K562 (cell line): ENCODE measurements around the gene ADIPOR2. TPM values are rescaled to one million over a fixed set of nuclear protein-coding genes. Genes with fewer than 3 reads are reported as not detected.

Experiments
- ARID3B ChIP-seq: fragments of 250-450 bp; sonication (Bioruptor Pico); IDR thresholded peaks from 2 replicates; pipeline ENCODE4 v1.4.0; 2020; ENCODE audit warnings: borderline replicate concordance
- CREB1 ChIP-seq, 2 experiments: sonication (generic) in 1 of 2; formaldehyde crosslinking in 1 of 2; IDR thresholded peaks; 2 replicates each; pipeline versions ENCODE4 v1.6.1 to v1.8.0; 2012 to 2022; ENCODE audit warnings: inconsistent platforms in 1 of 2, mild to moderate bottlenecking in 1 of 2, missing genetic modification reagents in 1 of 2, moderate library complexity in 1 of 2
- ETV5 ChIP-seq: sonication (generic); formaldehyde crosslinking; IDR thresholded peaks from 2 replicates; pipeline ENCODE4 v1.4.0; 2020; ENCODE audit warnings: low read depth, mild to moderate bottlenecking, missing genetic modification reagents
- ETV6 ChIP-seq, 3 experiments: fragments of 150-350 bp in 1 of 3; sonication (generic) in 1 of 3; formaldehyde crosslinking in 1 of 3; IDR thresholded peaks; 2 replicates each; pipeline versions ENCODE4 v1.6.1 to v1.8.0; 2014 to 2022; ENCODE audit warnings: borderline replicate concordance in 2 of 3, low read depth in 2 of 3, antibody characterized with exemption in 1 of 3, low read length in 1 of 3, mild to moderate bottlenecking in 1 of 3, missing genetic modification reagents in 1 of 3
- HDAC3 ChIP-seq: fragments of 450-650 bp; IDR thresholded peaks from 2 replicates; pipeline ENCODE4 v1.6.1; 2018; ENCODE audit warnings: borderline replicate concordance, mild to moderate bottlenecking, moderate library complexity; ENCODE audit not compliant: partially characterized antibody
- HNRNPL ChIP-seq: fragments of 200-400 bp; formaldehyde crosslinking; IDR thresholded peaks from 2 replicates; pipeline ENCODE4 v1.6.1; 2017; ENCODE audit warnings: low read depth, mild to moderate bottlenecking, low read length
- MAZ ChIP-seq, 2 experiments: fragments of 450-650 bp in 1 of 2; sonication (generic) in 1 of 2; formaldehyde crosslinking; IDR thresholded peaks in 1 of 2; conservative IDR thresholded peaks in 1 of 2; 2 replicates each; pipeline versions ENCODE4 v1.4.0 to v1.5.0; 2020; ENCODE audit warnings: mild to moderate bottlenecking in 1 of 2, missing genetic modification reagents in 1 of 2
- MYC ChIP-seq, 2 experiments: fragments of 250-450 bp in 1 of 2; sonication (Bioruptor Pico) in 1 of 2; IDR thresholded peaks; 2 replicates each; pipeline versions ENCODE4 v1.5.1 to v1.6.1; 2012 to 2021; ENCODE audit warnings: low read depth in 2 of 2, borderline replicate concordance in 1 of 2, improper control_type of control experiment in 1 of 2, low read length in 1 of 2, mild to moderate bottlenecking in 1 of 2, moderate library complexity in 1 of 2
- NCOA2 ChIP-seq, 2 experiments: fragments of 450-650 bp; IDR thresholded peaks; 2 replicates each; pipeline ENCODE4 v1.6.1; 2018; ENCODE audit warnings: mild to moderate bottlenecking in 2 of 2, moderate library complexity in 1 of 2; ENCODE audit not compliant: partially characterized antibody in 2 of 2
- POLR3A ChIP-seq: IDR thresholded peaks from 2 replicates; pipeline ENCODE4 v1.6.1; 2011; ENCODE audit warnings: borderline replicate concordance, mild to moderate bottlenecking, moderate library complexity; ENCODE audit not compliant: insufficient read length, insufficient read depth; ENCODE audit errors: extremely low read depth
- RBFOX2 ChIP-seq: fragments of 200-400 bp; formaldehyde crosslinking; IDR thresholded peaks from 2 replicates; pipeline ENCODE4 v1.6.1; 2017; ENCODE audit warnings: low read depth, mild to moderate bottlenecking, low read length, moderate library complexity
- SREBF2 ChIP-seq: sonication (generic); formaldehyde crosslinking; IDR thresholded peaks from 2 replicates; pipeline ENCODE4 v1.4.0; 2020; ENCODE audit warnings: mild to moderate bottlenecking, missing genetic modification reagents
- SRSF7 ChIP-seq: fragments of 200-400 bp; formaldehyde crosslinking; optimal IDR thresholded peaks from 2 replicates; pipeline ENCODE3; 2017; ENCODE audit warnings: mild to moderate bottlenecking, low read depth, low read length
- SUPT5H ChIP-seq: fragments of 450-650 bp; IDR thresholded peaks from 2 replicates; pipeline ENCODE4 v1.6.1; 2016
- THAP12 ChIP-seq: fragments of 250-450 bp; sonication (Bioruptor Pico); IDR thresholded peaks from 2 replicates; pipeline ENCODE4 v1.9.0; 2021; ENCODE audit warnings: mild to moderate bottlenecking, inconsistent platforms
- polyA plus RNA-seq, 8 experiments: library from polyadenylated mRNA; depleted of rRNA in 4 of 8; stranded (reverse) in 5 of 8; unstranded in 3 of 8; fragments of >200 nt; fragmentation: Nextera tagmentation in 2 of 8; fragmentation: Illumina TruSeq in 1 of 8; extraction: Ambion mirVana in 2 of 8; extraction: Trizol in 1 of 8; gene quantifications; 2 replicates each; pipeline versions ENCODE4 v1.2.1 to v1.2.3, GENCODE V29; 2011 to 2014; ENCODE audit warnings: inconsistent platforms in 1 of 8, missing spikeins in 1 of 8
- total RNA-seq, 7 experiments: library from RNA; depleted of rRNA in 6 of 7; stranded (reverse); fragments of >200 nt in 6 of 7; fragmentation: Illumina TruSeq in 2 of 7; extraction: Trizol in 2 of 7; gene quantifications; 2 replicates each; pipeline versions ENCODE4 v1.2.1 to v1.2.3, GENCODE V29; 2011 to 2021; ENCODE audit warnings: low replicate concordance in 1 of 7
- TF ChIP-seq, protein P1 (sequence below): IDR thresholded peaks from 2 replicates; pipeline ENCODE4 v1.6.1; 2014; ENCODE audit warnings: antibody characterized with exemption
- TF ChIP-seq, protein P2 (sequence below), 2 experiments: fragments of 450-650 bp; conservative IDR thresholded peaks; 2 replicates each; pipeline ENCODE4 v1.6.1; 2017; ENCODE audit warnings: mild to moderate bottlenecking in 2 of 2, moderate library complexity in 2 of 2

The ADIPOR2 gene
- total and polyA plus RNA-seq, 9 of the 15 experiments (the other 6 are each of a cell fraction or from before 2014, with no cell fraction given): 10.9 to 63.5 (median 46.0) TPM

DNA sequence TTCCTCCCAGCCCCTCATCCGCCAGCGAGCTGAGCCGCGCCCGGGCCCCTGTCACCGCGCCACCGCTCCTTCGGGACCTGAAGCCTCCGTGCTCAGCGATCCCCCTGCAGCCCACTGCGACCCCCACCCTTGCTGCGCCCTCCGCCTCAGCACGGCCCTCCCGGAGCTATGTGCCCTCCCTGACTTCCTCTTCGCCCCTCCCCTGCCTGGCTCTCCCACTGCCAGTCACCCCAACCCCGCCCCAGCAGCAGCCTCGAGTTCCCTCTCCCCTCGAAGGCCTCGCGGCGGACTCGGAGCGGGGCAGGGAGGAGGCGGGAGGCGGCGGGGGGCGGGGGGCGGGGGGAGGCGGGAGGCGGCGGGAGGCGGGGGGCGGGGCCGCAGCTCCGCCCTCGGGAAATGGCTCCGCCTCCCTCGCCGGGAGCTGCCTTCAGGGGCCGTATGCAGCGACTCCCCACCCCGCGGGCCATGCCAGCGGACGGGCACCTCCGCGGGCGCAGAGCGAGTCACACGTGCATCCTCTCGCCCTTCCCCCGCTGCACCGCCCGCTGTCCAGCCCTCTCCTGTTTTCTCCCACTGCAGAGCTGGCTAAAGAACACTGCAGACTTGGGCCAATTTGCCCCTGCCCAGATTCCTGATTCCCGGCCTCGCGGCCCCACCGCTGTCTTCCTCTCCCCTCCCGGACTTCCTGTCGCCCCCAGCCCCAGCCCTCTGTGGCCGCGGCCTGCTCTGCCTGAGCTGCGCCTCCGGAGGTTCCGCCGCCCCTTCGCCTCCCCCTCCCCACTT lies 29.1 kb upstream of the ADIPOR2 start (continued):
- TF ChIP-seq ARID3B (CRISPR knock-in tag) (no peak), CREB1 (IDR thresholded peaks at IDR 0.05) (0 out of 2 replicates have a peak, but pooled peaks have one; percentile 11), CREB1 (CRISPR knock-in tag; IDR thresholded peaks at IDR 0.05) (no peak), ETV6 (IDR thresholded peaks at IDR 0.05; ENCODE audit: borderline replicate concordance in 1 of 2, low read depth in 2 of 2, low read length in 1 of 2) (peak; percentile 98 to 99), ETV6 (CRISPR knock-in tag; IDR thresholded peaks at IDR 0.05; ENCODE audit: borderline replicate concordance) (no peak), MYC (IDR thresholded peaks at IDR 0.05; ENCODE audit: low read depth, low read length) (peak; percentile 81), MYC (CRISPR knock-in tag; IDR thresholded peaks at IDR 0.05; ENCODE audit: borderline replicate concordance, low read depth) (no peak), RBFOX2 (peak; percentile 85), THAP12 (peak; percentile 46; the same call in 1 of the 2 replicates), POLR3A (no peak), NCOA2 (IDR thresholded peaks at IDR 0.05; ENCODE audit: partially characterized antibody in 2 of 2) (no peak), SRSF7 (no peak), MAZ (CRISPR knock-in tag; conservative IDR thresholded peaks at IDR 0.05 in 1 of 2, IDR thresholded peaks at IDR 0.05 in 1 of 2) (peak; percentile 46 to 63; a peak in 3 of 4 replicates), SREBF2 (CRISPR knock-in tag) (no peak), HNRNPL (peak; percentile 100), ETV5 (CRISPR knock-in tag) (no peak), SUPT5H (peak; percentile 68), HDAC3 (no peak)
- TF ChIP-seq, protein P1, sequence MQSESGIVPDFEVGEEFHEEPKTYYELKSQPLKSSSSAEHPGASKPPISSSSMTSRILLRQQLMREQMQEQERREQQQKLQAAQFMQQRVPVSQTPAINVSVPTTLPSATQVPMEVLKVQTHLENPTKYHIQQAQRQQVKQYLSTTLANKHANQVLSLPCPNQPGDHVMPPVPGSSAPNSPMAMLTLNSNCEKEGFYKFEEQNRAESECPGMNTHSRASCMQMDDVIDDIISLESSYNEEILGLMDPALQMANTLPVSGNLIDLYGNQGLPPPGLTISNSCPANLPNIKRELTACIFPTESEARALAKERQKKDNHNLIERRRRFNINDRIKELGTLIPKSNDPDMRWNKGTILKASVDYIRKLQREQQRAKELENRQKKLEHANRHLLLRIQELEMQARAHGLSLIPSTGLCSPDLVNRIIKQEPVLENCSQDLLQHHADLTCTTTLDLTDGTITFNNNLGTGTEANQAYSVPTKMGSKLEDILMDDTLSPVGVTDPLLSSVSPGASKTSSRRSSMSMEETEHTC: no peak
- TF ChIP-seq, protein P2, sequence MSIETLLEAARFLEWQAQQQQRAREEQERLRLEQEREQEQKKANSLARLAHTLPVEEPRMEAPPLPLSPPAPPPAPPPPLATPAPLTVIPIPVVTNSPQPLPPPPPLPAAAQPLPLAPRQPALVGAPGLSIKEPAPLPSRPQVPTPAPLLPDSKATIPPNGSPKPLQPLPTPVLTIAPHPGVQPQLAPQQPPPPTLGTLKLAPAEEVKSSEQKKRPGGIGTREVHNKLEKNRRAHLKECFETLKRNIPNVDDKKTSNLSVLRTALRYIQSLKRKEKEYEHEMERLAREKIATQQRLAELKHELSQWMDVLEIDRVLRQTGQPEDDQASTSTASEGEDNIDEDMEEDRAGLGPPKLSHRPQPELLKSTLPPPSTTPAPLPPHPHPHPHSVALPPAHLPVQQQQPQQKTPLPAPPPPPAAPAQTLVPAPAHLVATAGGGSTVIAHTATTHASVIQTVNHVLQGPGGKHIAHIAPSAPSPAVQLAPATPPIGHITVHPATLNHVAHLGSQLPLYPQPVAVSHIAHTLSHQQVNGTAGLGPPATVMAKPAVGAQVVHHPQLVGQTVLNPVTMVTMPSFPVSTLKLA (conservative IDR thresholded peaks at IDR 0.05): peak; percentile 62 to 82; a peak in 3 of 4 replicates
